A673 (cell line): ENCODE data around the gene GAS2. TPM values are rescaled to one million over a fixed set of nuclear protein-coding genes. Genes with fewer than 3 reads are reported as not detected.

Experiments used
- BruUV-seq: library from RNA; stranded (reverse); fragments of 400-500 nt; replicated peaks from 2 replicates; lab custom pipeline; 2021; lab: Mats Ljungman, UMichigan
- CTCF ChIA-PET: fragments of 300-600 bp; sonication (Branson Sonifier 250); formaldehyde crosslinking; loops from one replicate; lab custom pipeline; 2022; ENCODE audit warnings: antibody characterized with exemption; lab: Charles Lee
- POLR2A ChIA-PET: fragments of 300-600 bp; sonication (Branson Sonifier 250); formaldehyde crosslinking; loops from one replicate; lab custom pipeline; 2022; ENCODE audit warnings: antibody characterized with exemption; ENCODE audit not compliant: low non-redundant PET; lab: Charles Lee
- DNase-seq: peaks from one replicate; pipeline ENCODE4 v3.0.0-alpha.2; 2015; ENCODE audit warnings: low spot score
- H3K27ac ChIP-seq: fragments of 200-600 bp; sonication (generic); 2 replicates; pipeline ENCODE4 v1.5.1; 2016; ENCODE audit warnings: mixed run types, low read depth, mild to moderate bottlenecking, mixed read lengths, antibody characterized with exemption, low read length; ENCODE audit not compliant: poor library complexity, severe bottlenecking
- H3K27me3 ChIP-seq: fragments of 200-600 bp; sonication (generic); replicated peaks from 2 replicates; pipeline ENCODE4 v1.6.1; 2017; ENCODE audit warnings: mixed run types, low read depth, mild to moderate bottlenecking, mixed read lengths, antibody characterized with exemption, low read length; ENCODE audit not compliant: insufficient read depth, poor library complexity
- H3K36me3 ChIP-seq: fragments of 200-600 bp; sonication (generic); 2 replicates; pipeline ENCODE4 v1.6.1; 2016; ENCODE audit warnings: mixed run types, mild to moderate bottlenecking, mixed read lengths, antibody characterized with exemption, low read length; ENCODE audit not compliant: insufficient read depth, poor library complexity, severe bottlenecking
- H3K4me1 ChIP-seq: fragments of 200-600 bp; sonication (generic); 2 replicates; pipeline ENCODE4 v1.6.1; 2017; ENCODE audit warnings: mixed run types, mild to moderate bottlenecking, mixed read lengths, antibody characterized with exemption, low read length; ENCODE audit not compliant: insufficient read depth, poor library complexity, severe bottlenecking
- H3K4me3 ChIP-seq: fragments of 200-600 bp; sonication (generic); 2 replicates; pipeline ENCODE4 v1.5.1; 2016; ENCODE audit warnings: low read depth, mixed run types, mild to moderate bottlenecking, mixed read lengths, low read length; ENCODE audit not compliant: poor library complexity, severe bottlenecking
- H3K9me3 ChIP-seq: fragments of 200-600 bp; sonication (generic); 2 replicates; pipeline ENCODE4 v1.6.1; 2016; ENCODE audit warnings: mixed run types, low read depth, mild to moderate bottlenecking, mixed read lengths, antibody characterized with exemption, low read length; ENCODE audit not compliant: poor library complexity, severe bottlenecking
- CTCF ChIP-seq: fragments of 300-800, 200-600 bp; sonication (generic); conservative IDR thresholded peaks from 2 replicates; pipeline ENCODE4 v1.5.1; 2017; ENCODE audit warnings: low read depth, mild to moderate bottlenecking, antibody characterized with exemption, low read length, moderate library complexity, mixed read lengths
- EZH2 ChIP-seq: fragments of 200-600 bp; sonication (generic); IDR thresholded peaks from 2 replicates; pipeline ENCODE4 v1.6.1; 2017; ENCODE audit warnings: borderline replicate concordance, low read depth, mild to moderate bottlenecking, mixed read lengths, antibody characterized with exemption, low read length; ENCODE audit not compliant: poor library complexity, severe bottlenecking
- intact Hi-C: fragments of 100-400 bp; cut with micrococcal nuclease; formaldehyde crosslinking; loops from one replicate; pipeline ENCODE4 v1.10.0; 2022; ENCODE audit not compliant: unreplicated experiment
- total RNA-seq: library from RNA; stranded (reverse); gene quantifications from 2 replicates; pipeline ENCODE4 v1.2.3, GENCODE V29; 2021

Gene GAS2
- total RNA-seq, 1 experiment from 2014 or later, result 1.8 TPM

- intact Hi-C loops, result no loop called here
- Histone ChIP-seq H3K27me3 (no peaks in the 10 kb centered on the region), H3K27ac (no peak overlapping the region), H3K4me1 (no peaks in the 10 kb centered on the region), H3K4me3 (no peak overlapping the region), H3K9me3 (no peaks in the 10 kb centered on the region), H3K36me3 (no peaks in the 10 kb centered on the region)
- BruUV-seq, result no TSS peak
- no peak for DNase-seq
- POLR2A ChIA-PET, result no interaction called here
- CTCF ChIA-PET, result no interaction called here
- TF ChIP-seq CTCF (peak; percentile 26; the same call in 1 of the 2 replicates), EZH2 (no peak)
Measured at GRCh38 chr11:22633354-22633902, 33.0 kb upstream of the GAS2 start.

GRCh38 chr11:22634897-22635629 lies 31.3 kb upstream of the GAS2 start:
- BruUV-seq, result no TSS peak
- ChIA-PET POLR2A (no interaction called here), CTCF (no interaction called here)
- DNase-seq, result peak; percentile 51
- Histone ChIP-seq H3K4me1 (no peaks in the 10 kb centered on the region), H3K27ac (no peak overlapping the region), H3K9me3 (no peaks in the 10 kb centered on the region), H3K4me3 (no peak overlapping the region), H3K27me3 (no peaks in the 10 kb centered on the region), H3K36me3 (no peaks in the 10 kb centered on the region)
- TF ChIP-seq CTCF, result no peak
- no peak for TF ChIP-seq EZH2
- intact Hi-C loops, result no loop called here

GRCh38 chr11:22635689-22636088 lies 30.7 kb upstream of the GAS2 start:
- Histone ChIP-seq H3K4me1 (no peaks in the 10 kb centered on the region), H3K27me3 (no peaks in the 10 kb centered on the region), H3K9me3 (no peaks in the 10 kb centered on the region), H3K27ac (no peak overlapping the region), H3K36me3 (no peaks in the 10 kb centered on the region), H3K4me3 (no peak overlapping the region)
- TF ChIP-seq CTCF (no peak), EZH2 (no peak)
- no TSS peak for BruUV-seq
- CTCF ChIA-PET, result no interaction called here
- intact Hi-C loops, result no loop called here
- DNase-seq, result no peak
- POLR2A ChIA-PET, result no interaction called here
